G401.6 (cell line): ENCODE data around the gene HBA2.
"Not testable (repeated sequence)": the region's sequence is repeated elsewhere in the genome, so short reads cannot be mapped to it uniquely, and the experiment has no call there.

Experiments used
- FAIRE-seq: peaks from 2 replicates; lab custom pipeline; 2012; peaks lifted over from hg19 to GRCh38; lab: Jason Lieb, UNC

HBA2 gene

GRCh38 chr16:194516-194915, 21.8 kb downstream of the HBA2 start:
- FAIRE-seq = no peak

- FAIRE-seq = no peak
These were observed 27.7 kb downstream of the HBA2 start for GRCh38 chr16:200388-200787.

GRCh38 chr16:203246-203645, 30.6 kb downstream of the HBA2 start:
- no peak for FAIRE-seq

GRCh38 chr16:204046-204445, 31.4 kb downstream of the HBA2 start:
- FAIRE-seq = not testable (repeated sequence)

- FAIRE-seq = not testable (repeated sequence)
These were observed 36.7 kb downstream of the HBA2 start for GRCh38 chr16:209359-209758.

GRCh38 chr16:211631-212180, 39.0 kb downstream of the HBA2 start:
- FAIRE-seq = not testable (repeated sequence)

- no peak for FAIRE-seq
These were observed 40.3 kb downstream of the HBA2 start for GRCh38 chr16:212999-213398.

- FAIRE-seq = no peak
These were observed 47.3 kb downstream of the HBA2 start for GRCh38 chr16:220021-220420.
